HG03103 (cell line): Measurements from ENCODE around the gene SNX9.
"Not testable (repeated sequence)": the region's sequence is repeated elsewhere in the genome, so short reads cannot be mapped to it uniquely, and the experiment has no call there.

ENCODE experiments used
- ATAC-seq: cut with Tn5 transposase; IDR thresholded peaks from one replicate; pipeline ENCODE4 v1.9.1; 2021; ENCODE audit warnings: low read depth; ENCODE audit not compliant: unreplicated experiment

The SNX9 gene

GRCh38 chr6:157823001-157823527 lies at the start of gene SNX9:
Gene SNX9, plus strand, starts transcription at chr6:157823246. Its CDS starts 189 bp downstream, at chr6:157823435.
- ATAC-seq, result no peak

- ATAC-seq, result no peak
Observed at GRCh38 chr6:157773248-157773773, 49.7 kb upstream of the SNX9 start.

GRCh38 chr6:157774153-157775135 lies 48.6 kb upstream of the SNX9 start:
- ATAC-seq, result no peak

GRCh38 chr6:157775376-157775775 lies 47.7 kb upstream of the SNX9 start:
- ATAC-seq, result no peak

GRCh38 chr6:157777344-157777743 lies 45.7 kb upstream of the SNX9 start:
- no peak for ATAC-seq

GRCh38 chr6:157778719-157779118 lies 44.3 kb upstream of the SNX9 start:
- no peak for ATAC-seq

- ATAC-seq, result no peak
Observed at GRCh38 chr6:157779705-157780604, 43.1 kb upstream of the SNX9 start.

- ATAC-seq, result no peak
Observed at GRCh38 chr6:157785636-157786035, 37.4 kb upstream of the SNX9 start.

GRCh38 chr6:157786221-157786620 lies 36.8 kb upstream of the SNX9 start:
- no peak for ATAC-seq

- no peak for ATAC-seq
Observed at GRCh38 chr6:157787080-157787479, 36.0 kb upstream of the SNX9 start.

- no peak for ATAC-seq
Observed at GRCh38 chr6:157788180-157788579, 34.9 kb upstream of the SNX9 start.

- ATAC-seq, result no peak
Observed at GRCh38 chr6:157789297-157789696, 33.7 kb upstream of the SNX9 start.

GRCh38 chr6:157789861-157790260 lies 33.2 kb upstream of the SNX9 start:
- no peak for ATAC-seq

GRCh38 chr6:157790548-157791160 lies 32.4 kb upstream of the SNX9 start:
- no peak for ATAC-seq

GRCh38 chr6:157791450-157791849 lies 31.6 kb upstream of the SNX9 start:
- ATAC-seq, result no peak

- ATAC-seq, result no peak
Observed at GRCh38 chr6:157792671-157793070, 30.4 kb upstream of the SNX9 start.

GRCh38 chr6:157794012-157794411 lies 29.0 kb upstream of the SNX9 start:
- ATAC-seq, result not testable (repeated sequence)

GRCh38 chr6:157795841-157796240 lies 27.2 kb upstream of the SNX9 start:
- ATAC-seq, result no peak

GRCh38 chr6:157798851-157799250 lies 24.2 kb upstream of the SNX9 start:
- no peak for ATAC-seq

GRCh38 chr6:157799561-157799960 lies 23.5 kb upstream of the SNX9 start:
- ATAC-seq, result not testable (repeated sequence)
